DLD1 (cell line): ENCODE measurements around the gene PI4KA.
"Not testable (repeated sequence)": the region's sequence is repeated elsewhere in the genome, so short reads cannot be mapped to it uniquely, and the experiment has no call there.

Experiments
- in situ Hi-C: cut with HindIII; loops from 2 replicates; pipeline ENCODE4 v1.10.0; 2017; ENCODE audit warnings: low sequenced_read_pairs

The PI4KA gene

DNA sequence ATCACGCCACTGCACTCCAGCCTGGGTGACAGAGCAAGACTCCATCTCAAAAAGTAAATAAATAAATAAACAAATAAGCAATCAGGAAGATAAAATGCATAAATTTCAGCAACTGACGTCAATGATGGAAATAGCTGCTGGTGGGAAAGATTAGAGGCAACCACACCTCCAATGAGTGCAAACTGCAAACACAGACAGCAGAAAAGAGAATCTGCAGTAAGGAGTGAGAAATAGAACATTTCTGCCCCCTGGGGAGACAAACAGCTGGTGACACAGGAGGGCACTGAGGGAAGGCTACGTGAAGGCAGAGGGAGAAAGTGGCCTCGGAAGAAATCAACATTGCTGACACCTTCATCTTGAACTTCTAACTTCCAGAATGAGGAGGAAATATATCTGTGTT, 6.5 kb downstream of the PI4KA start:
- in situ Hi-C loops = no loop called here

DNA sequence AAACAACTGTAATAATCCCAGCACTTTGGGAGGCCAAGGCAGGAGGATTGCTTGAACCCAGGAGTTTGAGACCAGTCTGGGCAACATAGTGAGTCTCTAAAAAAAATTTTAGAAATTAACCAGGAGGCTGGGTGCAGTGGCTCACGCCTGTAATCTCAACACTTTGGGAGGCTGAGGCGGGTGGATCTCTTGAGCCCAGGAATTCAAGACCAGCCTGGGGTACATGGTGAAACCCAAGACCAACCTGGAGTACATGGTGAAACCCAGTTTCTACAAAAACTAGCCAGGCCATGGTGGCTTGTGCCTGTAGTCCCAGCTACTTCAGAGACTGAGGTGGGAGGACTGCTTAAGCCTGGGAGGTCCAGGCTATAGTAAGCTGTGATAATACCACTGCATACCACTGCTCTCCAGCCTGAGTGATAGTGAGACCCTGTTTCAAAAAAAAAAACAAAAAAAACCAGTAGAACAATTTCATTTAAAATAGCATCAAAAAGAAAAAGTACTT, 11.2 kb downstream of the PI4KA start:
- in situ Hi-C loops = no loop called here

DNA sequence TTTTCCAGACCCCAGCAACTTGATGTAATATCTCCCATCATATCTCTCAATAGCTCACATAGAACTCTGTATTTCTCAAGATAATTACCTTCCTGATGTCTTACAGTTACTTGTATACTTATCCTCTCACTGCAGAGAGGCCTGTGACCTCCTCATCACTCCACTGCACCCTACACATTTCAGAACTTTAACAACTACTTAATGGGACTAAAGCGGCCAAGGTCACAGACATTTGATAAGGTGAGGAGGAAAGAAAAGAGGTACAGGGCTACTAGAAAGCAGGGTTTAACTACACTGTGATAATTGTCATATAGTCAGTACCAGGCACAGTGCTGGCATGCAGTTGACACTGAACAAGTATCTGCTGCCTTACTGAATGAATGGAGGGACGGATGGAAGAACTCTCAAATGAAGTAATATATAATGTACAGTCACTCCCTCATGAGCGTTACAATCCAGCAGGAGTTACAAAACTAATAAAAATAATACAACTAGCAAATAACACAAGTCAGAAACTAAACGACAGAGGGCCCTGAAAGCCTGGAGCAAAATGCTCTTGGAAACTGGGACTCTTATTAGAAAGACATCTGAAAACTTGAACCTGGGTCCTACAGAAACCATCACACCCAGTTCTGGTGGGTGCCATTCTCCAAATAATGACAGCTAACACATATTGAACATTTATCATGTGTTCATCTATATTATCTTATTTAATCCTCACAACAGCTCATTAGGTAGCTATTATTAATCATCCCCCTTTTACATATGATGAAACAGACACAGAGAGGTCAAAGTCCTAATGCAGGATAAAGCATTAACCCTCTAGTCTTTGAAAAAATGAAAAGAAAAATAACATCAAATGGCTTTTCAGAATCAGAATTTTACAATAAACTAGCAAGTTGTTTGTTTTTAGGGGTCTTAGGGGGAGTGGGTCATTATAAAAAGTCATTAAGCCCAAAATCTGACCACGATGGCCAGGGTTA, 14.3 kb downstream of the PI4KA start:
- in situ Hi-C loops = no loop called here

DNA sequence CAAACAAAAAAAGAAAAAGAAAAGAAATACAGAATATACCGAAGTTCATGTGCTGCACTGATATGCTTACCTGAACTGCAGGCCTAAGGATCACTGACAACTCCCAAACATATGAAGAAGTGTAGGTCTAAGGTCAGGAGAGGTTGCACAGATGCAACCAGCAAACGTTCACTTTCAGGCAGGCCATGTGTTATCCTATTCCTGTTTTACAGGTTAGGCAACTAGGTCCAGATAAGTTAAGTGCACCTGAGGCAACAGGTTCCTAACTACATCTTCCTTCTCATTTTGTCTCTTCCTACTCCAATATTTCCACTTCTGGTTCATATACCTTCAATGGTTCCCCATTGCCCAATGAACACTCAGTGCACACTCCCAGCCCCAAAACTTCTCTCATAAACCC, 15.1 kb downstream of the PI4KA start:
- in situ Hi-C loops = no loop called here

DNA sequence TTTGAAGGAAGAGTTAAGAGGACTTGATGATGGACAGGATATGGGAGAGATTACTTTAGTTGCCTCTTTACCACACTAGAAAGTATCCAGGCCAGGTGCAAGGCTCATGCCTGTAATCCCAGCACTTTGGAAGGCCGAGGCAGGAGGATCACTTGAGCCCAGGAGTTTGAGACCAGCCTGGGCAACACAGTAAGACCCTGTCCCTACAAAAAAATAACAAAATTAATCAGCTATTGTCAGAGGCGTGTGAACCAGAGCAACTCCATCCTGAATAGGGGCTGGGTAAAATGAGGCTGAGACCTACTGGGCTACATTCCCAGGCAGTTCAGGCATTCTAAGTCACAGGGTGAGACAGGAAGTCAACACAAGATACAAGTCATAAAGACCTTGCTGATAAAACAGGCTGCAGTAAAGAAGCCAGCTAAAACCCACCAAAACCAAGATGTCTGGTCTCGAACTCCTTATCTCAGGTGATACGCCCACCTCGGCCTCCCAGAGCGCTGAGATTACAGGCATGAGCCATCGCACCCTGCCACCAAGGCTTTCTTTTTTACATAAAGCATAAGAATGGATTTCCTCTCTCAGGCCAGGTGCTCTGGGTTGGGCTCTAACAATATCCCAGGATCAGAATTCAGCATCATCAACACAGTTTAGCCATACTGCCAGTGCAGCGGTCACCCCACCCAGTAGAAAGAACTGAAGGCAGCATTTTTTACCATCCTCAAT, 17.8 kb downstream of the PI4KA start:
- in situ Hi-C loops = no loop called here

DNA sequence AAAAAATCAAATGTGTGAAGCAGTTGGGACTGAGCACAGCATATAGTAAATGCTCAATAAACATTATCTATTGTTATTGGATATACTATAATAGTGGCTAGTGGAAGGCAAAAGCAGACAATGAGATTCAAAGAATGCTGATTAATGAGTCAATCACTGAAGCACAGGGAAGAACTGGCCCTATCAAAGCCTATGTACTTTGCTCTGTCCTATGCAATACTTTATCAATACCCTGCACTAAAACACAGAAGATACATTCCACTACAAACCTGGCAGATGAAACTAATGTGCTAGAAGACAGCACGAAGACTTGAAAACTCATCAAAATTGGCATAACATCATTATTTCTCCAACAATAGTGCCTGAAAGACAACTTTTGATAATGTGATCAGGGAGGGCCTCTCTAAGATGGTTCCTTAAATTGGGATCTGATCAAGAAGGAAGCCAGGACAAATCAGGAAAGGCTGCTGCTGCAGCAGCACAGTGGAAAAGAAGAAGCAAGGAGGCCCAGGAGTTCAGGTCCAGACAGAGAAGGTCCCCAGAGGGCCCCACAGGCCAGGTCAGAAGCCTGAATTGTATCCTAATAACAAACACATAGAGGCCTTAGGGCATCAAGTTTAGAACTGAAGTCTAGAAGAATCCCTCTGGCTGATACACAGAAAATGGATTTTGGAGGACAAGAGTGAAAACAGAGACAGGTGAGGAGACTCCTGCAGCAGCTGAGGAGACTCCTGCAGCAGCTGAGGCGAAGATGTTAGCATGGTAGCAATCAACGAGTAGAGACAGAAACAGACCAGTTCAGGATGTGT, 18.6 kb downstream of the PI4KA start:
- in situ Hi-C loops = no loop called here

DNA sequence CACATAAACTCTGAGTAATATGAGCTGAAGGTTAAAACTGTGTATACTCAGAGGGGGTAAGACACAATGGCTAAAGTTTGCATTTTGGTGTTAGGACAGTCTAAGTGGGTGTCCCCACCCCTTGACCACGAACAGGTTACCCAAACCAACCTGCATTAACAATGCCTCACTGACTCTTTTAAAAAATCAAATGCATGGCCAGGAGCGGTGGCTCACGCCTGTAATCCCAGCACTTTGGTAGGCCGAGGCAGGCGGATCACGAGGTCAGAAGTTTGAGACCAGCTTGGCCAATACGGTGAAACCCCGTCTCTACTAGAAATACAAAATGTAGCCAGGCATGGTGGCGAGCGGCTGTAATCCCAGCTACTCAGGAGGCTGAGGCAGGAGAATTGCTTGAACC, 19.3 kb downstream of the PI4KA start:
- in situ Hi-C loops = not testable (repeated sequence)

DNA sequence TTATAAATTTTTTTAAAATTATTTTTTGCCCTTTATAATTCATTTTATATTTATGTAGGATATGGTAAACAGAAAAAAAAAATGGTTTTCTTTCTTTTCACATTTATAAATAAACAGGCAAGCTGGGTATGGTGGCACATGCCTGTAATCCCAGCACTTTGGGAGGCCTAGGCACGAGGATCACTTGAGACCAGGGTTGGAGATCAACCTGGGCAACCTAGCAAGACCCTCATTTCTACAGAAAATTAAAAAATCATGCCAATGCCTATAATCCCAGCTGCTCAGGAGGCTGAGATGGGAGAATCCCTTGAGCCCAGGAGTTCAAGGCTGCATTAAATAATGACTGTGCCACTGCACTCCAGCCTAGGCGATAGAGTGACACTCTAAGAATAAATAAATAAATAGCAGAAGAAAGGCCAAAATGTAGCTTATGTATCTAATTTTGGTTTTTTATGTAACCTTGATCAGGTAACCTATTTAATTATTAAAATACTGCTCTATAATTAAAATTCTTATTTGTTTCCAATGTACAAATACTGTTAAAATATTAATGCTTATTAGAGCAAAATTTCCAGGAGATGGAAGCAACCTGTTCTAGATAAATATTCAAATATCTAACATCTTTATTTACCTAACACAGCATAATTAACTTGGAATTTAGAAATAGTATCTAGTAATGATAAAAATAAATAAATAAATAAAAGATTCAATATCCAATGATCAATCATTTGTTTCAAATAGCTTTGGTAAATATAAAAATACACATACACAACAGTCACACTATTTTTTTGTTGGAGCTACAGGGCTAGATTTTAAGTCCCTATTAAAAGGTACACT, 21.4 kb downstream of the PI4KA start:
- in situ Hi-C loops = no loop called here

DNA sequence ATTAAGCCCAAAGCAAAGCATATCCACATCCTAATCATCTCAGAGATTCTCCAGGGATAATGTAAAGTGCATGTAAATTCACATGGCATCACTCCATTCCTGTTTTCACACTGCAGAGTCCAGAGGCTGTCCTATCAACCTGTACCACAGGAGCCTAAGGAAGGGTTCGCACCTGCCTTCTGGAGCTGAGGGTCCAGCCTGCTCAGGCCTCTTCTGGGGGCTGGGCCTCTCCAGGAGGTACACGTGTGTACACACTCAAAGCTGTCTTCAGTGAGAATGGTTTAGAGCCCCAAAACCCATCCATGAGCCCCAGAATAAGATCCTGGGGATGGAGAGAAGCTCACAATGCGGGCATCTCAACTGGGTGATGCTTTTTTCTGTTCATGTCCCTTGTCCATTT, 23.9 kb downstream of the PI4KA start:
- in situ Hi-C loops = no loop called here

DNA sequence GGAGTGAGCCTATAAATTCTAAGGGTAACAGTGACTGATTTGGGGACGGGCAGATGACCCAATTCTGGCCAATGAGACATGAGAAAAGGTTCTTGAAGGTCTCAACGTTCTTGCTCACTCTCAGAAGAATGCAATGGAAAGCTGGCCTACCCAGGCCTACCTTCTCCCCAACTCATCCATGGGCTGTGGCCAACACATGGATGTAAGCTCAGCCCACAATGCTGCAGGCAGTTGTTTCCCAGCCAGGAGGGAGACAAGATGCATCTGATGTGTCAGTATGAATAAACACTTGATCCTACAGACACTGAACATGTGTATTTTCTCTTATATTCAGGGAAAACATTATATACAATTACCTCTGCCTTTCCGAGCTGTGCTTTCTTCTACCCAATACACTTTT, 24.4 kb downstream of the PI4KA start:
- in situ Hi-C loops = no loop called here

DNA sequence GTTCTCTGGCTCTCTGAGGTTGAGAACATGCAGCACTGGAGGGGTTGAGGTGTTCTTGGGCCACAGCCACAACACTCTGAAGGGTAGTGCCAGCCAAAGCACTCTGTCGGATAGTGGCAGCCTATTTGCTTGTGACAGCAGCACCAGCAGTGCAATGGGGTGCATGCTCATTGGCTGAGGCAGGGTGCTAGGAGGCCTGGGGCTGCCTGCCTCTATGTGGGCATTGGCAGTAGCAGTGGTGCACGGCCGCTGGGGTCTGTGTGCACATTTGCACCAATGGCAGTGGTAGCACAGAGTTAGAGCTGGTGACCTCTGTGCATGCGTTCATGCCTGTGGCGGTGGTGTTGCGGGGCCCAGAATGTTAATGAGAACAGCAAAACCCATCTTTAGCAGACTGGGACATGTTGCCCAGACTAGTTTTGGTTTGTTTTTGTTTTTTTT, 25.4 kb downstream of the PI4KA start:
- in situ Hi-C loops = no loop called here

DNA sequence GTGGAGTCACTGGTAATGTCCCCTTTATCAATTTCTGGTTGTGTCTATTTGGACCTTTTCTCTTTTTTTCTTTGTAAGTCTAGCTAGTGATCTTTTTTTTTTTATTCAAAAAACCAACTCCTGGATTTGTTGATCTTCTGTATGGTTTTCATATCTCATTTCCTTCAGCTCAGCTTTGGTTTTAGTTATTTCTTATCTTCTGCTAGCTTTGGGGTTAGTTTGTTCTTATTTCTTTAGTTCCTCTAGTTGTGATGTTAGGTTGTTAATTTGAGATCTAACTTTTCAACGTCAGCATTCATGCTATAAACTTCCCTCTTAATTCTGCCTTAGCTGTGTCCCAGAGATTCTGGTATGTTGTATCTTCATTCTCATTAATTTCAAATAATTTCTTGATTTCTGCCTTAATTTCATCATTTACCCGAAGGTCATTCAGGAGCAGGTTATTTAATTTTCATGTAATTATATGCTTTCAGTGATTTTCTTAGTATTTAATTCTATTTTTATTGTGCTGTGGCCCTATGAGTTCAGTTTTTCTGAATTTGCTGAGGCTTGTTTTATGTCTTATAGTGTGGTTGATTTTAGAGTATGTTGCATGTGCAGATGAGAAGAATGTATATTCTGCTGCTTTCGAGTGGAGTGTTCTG, 29.0 kb downstream of the PI4KA start:
- in situ Hi-C loops = no loop called here

DNA sequence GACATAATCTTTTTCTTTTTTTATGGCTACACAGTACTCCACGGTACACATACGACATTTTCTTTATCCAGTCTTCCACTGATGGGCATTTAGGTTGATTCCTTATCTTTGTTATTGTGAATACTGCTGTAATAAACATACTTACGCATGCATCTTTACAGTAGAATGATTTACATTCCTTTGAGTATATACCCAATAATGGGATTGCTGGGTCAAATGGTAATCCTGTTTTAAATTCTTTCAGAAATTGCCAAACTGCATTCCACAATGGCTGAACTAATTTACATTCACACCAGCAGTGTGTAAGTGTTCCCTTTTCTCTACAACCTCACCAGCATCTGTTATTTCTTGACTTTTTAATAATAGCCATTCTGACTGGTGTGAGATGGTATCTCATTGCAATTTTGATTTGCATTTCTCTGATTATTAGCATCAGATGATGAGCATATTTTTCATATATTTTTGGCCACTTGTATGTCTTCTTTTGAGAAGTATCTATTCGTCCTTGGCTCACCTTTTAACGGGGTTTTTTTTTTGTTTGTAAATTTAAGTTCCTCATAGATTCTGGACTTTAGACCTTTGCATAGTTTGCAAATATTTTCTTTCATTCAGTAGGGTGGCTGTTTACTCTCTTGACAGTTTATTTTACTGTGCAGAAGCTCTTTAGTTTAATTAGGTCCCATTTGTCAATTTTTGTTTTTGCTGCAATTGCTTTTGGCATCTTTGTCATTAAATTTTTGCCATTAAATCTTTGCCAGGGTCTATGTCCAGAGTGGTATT, 32.0 kb downstream of the PI4KA start:
- in situ Hi-C loops = not testable (repeated sequence)

DNA sequence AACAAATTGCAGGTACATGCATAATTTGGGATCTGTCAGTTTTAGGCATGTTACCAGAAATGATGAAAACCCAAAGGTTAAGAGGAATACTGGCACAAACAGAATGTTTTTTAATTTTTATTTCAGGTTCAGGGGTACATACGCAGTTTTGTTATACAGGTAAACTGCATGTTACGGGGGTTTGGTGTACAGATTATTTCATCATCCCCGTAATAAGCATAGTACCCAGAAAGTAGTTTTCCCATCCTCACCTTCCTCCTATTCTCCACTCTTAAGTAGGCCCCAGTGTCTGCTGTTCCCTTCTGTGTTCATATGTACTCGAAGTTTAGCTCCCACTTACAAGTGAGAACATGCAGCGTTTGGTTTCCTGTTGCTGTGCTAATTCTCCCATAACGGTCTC, 33.0 kb downstream of the PI4KA start:
- in situ Hi-C loops = no loop called here

DNA sequence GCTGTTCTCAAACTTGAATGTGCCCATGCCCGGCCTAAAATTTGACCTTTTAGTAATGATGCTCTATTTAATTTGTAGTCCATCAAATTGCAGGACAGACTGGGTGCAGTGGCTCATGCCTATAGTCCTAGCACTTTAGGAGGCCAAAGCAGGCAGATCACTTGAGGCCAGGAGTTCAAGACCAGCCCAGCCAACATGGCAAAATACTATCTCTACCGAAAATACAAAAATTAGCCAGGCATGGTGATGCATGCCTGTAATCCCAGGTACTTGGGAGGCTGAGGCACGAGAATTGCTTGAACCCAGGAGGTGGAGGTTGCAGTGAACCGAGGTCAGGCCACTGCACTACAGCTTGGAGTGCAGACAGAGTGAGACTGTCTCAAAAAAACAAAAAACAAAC, 33.4 kb downstream of the PI4KA start:
- in situ Hi-C loops = not testable (repeated sequence)

DNA sequence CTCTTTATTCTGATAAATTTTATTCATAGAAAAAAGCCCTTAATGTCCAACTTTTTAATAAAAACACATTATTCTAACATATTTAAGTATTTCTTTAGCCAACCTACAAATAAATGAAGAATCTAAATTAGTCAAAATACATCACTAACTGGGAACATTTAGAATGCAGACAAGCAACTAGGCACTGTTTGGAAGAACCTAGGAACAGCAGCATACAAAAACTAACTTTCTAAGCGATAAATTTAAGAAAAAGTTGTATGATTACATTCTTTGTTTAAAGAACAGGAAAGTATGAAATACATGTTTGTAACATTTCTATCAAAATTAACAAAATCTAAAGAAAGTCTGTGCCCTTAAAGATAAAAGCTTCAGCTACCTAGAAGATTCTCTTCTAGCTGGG, 35.3 kb downstream of the PI4KA start:
- in situ Hi-C loops = loop anchor here (25.0 kb wide), 1 partner anchor 114 kb away; no protein-coding TSS in a partner anchor

DNA sequence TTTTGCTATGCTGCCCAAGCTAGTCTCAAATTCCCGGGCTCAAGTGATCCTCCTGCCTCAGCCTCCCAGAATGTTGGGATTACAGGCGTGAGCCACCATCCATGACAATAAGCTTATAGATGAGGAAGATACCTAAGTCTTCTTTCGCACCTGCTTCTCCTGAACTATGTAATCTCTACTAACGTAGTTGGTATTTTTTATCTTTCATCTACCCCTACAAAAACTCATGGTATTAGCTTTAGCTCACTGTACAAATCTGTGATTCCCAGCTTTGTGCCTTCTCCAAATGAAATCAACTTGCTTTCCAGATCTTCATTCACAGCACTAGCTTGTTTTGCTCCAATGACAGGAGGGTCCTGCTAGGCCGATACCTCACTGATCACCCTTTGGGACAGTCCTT, 36.4 kb downstream of the PI4KA start:
- in situ Hi-C loops = loop anchor here (25.0 kb wide), 1 partner anchor 115 kb away; no protein-coding TSS in a partner anchor

DNA sequence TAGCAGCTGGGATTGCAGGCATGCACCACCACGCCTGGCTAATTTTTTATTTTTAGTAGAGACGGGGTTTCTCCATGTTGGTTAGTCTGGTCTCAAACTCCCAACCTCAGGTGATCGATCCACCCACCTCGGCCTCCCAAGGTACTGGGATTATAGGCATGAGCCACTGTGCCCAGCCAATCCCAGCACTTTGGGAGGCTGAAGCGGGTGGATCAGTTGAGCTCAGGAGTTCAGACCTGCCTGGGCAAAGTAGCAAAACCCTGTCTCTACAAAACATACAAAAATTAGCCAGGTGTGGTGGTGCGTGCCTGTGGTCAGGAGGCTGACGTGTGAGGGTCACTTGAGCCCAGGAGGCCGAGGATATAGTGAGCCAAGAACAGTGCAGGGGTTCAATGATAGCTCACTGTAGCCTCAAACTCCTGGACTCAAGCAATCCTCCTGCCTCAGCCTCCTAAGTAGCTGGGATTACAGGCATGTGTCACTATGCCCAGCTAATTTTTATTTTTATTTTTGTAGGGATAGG, 36.8 kb downstream of the PI4KA start:
- in situ Hi-C loops = loop anchor here (25.0 kb wide), 1 partner anchor 116 kb away; no protein-coding TSS in a partner anchor
